Hepatocyte (in vitro differentiated cells): ENCODE measurements around the gene ARHGAP22. TPM values are rescaled to one million over a fixed set of nuclear protein-coding genes. Genes with fewer than 3 reads are reported as not detected.

Source experiments
- DNase-seq: peaks from one replicate; pipeline ENCODE4 v3.0.0-alpha.2; 2016; ENCODE audit warnings: low spot score
- H2AFZ ChIP-seq: fragments of 200-600 bp; sonication (generic); 2 replicates; pipeline ENCODE4 v1.6.0; 2016; ENCODE audit warnings: antibody characterized with exemption, mild to moderate bottlenecking
- H3K27ac ChIP-seq: fragments of 200-600 bp; sonication (generic); 2 replicates; pipeline ENCODE4 v1.5.1; 2016; ENCODE audit warnings: mild to moderate bottlenecking
- H3K27me3 ChIP-seq: fragments of 200-600 bp; sonication (generic); 2 replicates; pipeline ENCODE4 v1.6.1; 2016
- H3K36me3 ChIP-seq: fragments of 200-600 bp; sonication (generic); replicated peaks from 2 replicates; pipeline ENCODE4 v1.5.1; 2016; ENCODE audit warnings: low read depth; ENCODE audit not compliant: insufficient read depth
- H3K4me1 ChIP-seq: fragments of 200-600 bp; sonication (generic); 2 replicates; pipeline ENCODE4 v1.5.1; 2016; ENCODE audit warnings: mild to moderate bottlenecking, moderate library complexity; ENCODE audit not compliant: insufficient read depth
- H3K4me2 ChIP-seq: fragments of 200-600 bp; sonication (generic); 2 replicates; pipeline ENCODE4 v1.6.0; 2016
- H3K4me3 ChIP-seq: fragments of 200-600 bp; sonication (generic); 2 replicates; pipeline ENCODE4 v1.5.1; 2016; ENCODE audit warnings: mild to moderate bottlenecking
- H3K79me2 ChIP-seq: fragments of 200-600 bp; sonication (generic); 2 replicates; pipeline ENCODE4 v1.6.0; 2017; ENCODE audit warnings: mild to moderate bottlenecking
- H3K9me2 ChIP-seq: fragments of 200-600 bp; sonication (generic); replicated peaks from 2 replicates; pipeline ENCODE4 v1.6.0; 2017; ENCODE audit warnings: mild to moderate bottlenecking; ENCODE audit not compliant: insufficient read depth
- H3K9me3 ChIP-seq: fragments of 200-600 bp; sonication (generic); 2 replicates; pipeline ENCODE4 v1.5.1; 2016; ENCODE audit warnings: low read depth, mild to moderate bottlenecking
- H4K20me1 ChIP-seq: fragments of 200-600 bp; sonication (generic); 2 replicates; pipeline ENCODE4 v1.6.0; 2016; ENCODE audit warnings: mild to moderate bottlenecking; ENCODE audit not compliant: insufficient read depth, poor library complexity, severe bottlenecking
- EZH2 ChIP-seq: fragments of 200-600 bp; sonication (generic); IDR thresholded peaks from 2 replicates; pipeline ENCODE4 v1.6.1; 2016; ENCODE audit warnings: antibody characterized with exemption, mild to moderate bottlenecking, borderline replicate concordance
- EZH2phosphoT487 ChIP-seq: fragments of 200-600 bp; sonication (generic); IDR thresholded peaks from one replicate; pipeline ENCODE4 v1.6.1; 2018; ENCODE audit warnings: antibody characterized with exemption, mild to moderate bottlenecking, low read depth, moderate library complexity; ENCODE audit not compliant: unreplicated experiment, severe bottlenecking
- WGBS: methylation state at CpG from one replicate; pipeline ENCODE4 v1.1.6; 2016; ENCODE audit warnings: low lambda C conversion rate; ENCODE audit errors: missing lambda C conversion rate; 5-methylcytosine and 5-hydroxymethylcytosine counted together
- polyA plus RNA-seq: library from polyadenylated mRNA; unstranded; fragments of >200 nt; fragmentation: Nextera tagmentation; extraction: Ambion mirVana; gene quantifications from 2 replicates; pipeline ENCODE4 v1.2.1, GENCODE V29; 2016
- total RNA-seq: library from RNA; depleted of rRNA; stranded (reverse); fragments of >200 nt; gene quantifications from 2 replicates; pipeline ENCODE4 v1.2.3, GENCODE V29; 2014
- TF ChIP-seq, protein P1 (sequence below): fragments of 200-600 bp; sonication (generic); IDR thresholded peaks from 2 replicates; pipeline ENCODE4 v1.5.1; 2016; ENCODE audit warnings: antibody characterized with exemption, mild to moderate bottlenecking; ENCODE audit not compliant: poor library complexity

Gene ARHGAP22
- total and polyA plus RNA-seq, 2 experiments from 2014 or later = 1.7 to 1.8 TPM

DNA sequence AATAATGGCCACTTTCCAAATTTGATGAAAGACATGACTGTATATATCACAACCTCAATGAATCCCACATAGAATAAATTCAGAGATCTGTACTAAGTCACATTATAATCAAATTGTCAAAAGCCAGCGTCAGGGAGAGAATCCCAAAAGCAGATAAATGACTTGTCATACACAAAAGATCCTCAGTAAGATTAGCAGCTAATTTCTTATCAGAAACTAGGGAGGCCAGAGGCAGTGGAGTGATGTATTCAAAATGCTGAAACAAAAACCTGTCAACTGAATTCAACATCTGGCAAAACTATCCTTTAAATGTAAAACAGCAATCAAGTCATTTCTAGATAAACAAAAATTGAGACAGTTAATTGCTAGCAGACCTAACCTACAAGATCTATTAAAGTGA, 11.6 kb upstream of the ARHGAP22 start:
- H3K79me2 ChIP-seq = no peaks in the 10 kb centered on the region
- 45% methylated on average over 1 of the region's 1 CpG for WGBS
- DNase-seq = no peak

GRCh38 chr10:48614481-48615390, 9.9 kb upstream of the ARHGAP22 start:
- WGBS = 81% methylated on average over 2 of the region's 2 CpGs
- Histone ChIP-seq H2AFZ (no peak overlapping the region), H3K4me2 (no peak overlapping the region), H3K9me2 (no peaks in the 10 kb centered on the region), H3K27me3 (no peaks in the 10 kb centered on the region), H3K79me2 (no peaks in the 10 kb centered on the region), H3K36me3 (no peaks in the 10 kb centered on the region), H3K4me3 (no peak overlapping the region), H4K20me1 (no peaks in the 10 kb centered on the region), H3K9me3 (no peaks in the 10 kb centered on the region), H3K27ac (no peak overlapping the region), H3K4me1 (no peaks in the 10 kb centered on the region)
- TF ChIP-seq, protein P1, sequence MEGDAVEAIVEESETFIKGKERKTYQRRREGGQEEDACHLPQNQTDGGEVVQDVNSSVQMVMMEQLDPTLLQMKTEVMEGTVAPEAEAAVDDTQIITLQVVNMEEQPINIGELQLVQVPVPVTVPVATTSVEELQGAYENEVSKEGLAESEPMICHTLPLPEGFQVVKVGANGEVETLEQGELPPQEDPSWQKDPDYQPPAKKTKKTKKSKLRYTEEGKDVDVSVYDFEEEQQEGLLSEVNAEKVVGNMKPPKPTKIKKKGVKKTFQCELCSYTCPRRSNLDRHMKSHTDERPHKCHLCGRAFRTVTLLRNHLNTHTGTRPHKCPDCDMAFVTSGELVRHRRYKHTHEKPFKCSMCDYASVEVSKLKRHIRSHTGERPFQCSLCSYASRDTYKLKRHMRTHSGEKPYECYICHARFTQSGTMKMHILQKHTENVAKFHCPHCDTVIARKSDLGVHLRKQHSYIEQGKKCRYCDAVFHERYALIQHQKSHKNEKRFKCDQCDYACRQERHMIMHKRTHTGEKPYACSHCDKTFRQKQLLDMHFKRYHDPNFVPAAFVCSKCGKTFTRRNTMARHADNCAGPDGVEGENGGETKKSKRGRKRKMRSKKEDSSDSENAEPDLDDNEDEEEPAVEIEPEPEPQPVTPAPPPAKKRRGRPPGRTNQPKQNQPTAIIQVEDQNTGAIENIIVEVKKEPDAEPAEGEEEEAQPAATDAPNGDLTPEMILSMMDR = no peak
- no peak for TF ChIP-seq EZH2phosphoT487
- TF ChIP-seq EZH2 = no peak
- DNase-seq = no peak

More for the DNA sequence above, 11.6 kb upstream of the ARHGAP22 start:
- Histone ChIP-seq H3K9me3 (no peaks in the 10 kb centered on the region), H3K36me3 (no peaks in the 10 kb centered on the region), H3K27ac (no peak overlapping the region), H3K4me3 (no peak overlapping the region), H3K9me2 (no peaks in the 10 kb centered on the region), H2AFZ (no peak overlapping the region), H3K27me3 (no peaks in the 10 kb centered on the region), H3K4me1 (no peaks in the 10 kb centered on the region), H3K4me2 (no peak overlapping the region), H4K20me1 (no peaks in the 10 kb centered on the region)
- TF ChIP-seq EZH2phosphoT487 = no peak
- no peak for TF ChIP-seq EZH2
- TF ChIP-seq, protein P1 = no peak

- no peak for DNase-seq
- H3K9me2 ChIP-seq = no peaks in the 10 kb centered on the region
- no peaks in the 10 kb centered on the region for H3K4me1 ChIP-seq
- H3K9me3 ChIP-seq = no peaks in the 10 kb centered on the region
- no peaks in the 10 kb centered on the region for H3K27me3 ChIP-seq
- no peak for TF ChIP-seq EZH2phosphoT487
- no peak for TF ChIP-seq EZH2
- TF ChIP-seq, protein P1 = no peak
- no peak overlapping the region for H2AFZ ChIP-seq
- no peak overlapping the region for H3K4me2 ChIP-seq
- no peak overlapping the region for H3K27ac ChIP-seq
- no peaks in the 10 kb centered on the region for H3K79me2 ChIP-seq
- no peaks in the 10 kb centered on the region for H3K36me3 ChIP-seq
- 85% methylated on average over 2 of the region's 2 CpGs for WGBS
- H3K4me3 ChIP-seq = no peak overlapping the region
- no peaks in the 10 kb centered on the region for H4K20me1 ChIP-seq
Observed at GRCh38 chr10:48613016-48613415, 8.1 kb upstream of the ARHGAP22 start.
